ENCODE measurements around the gene PDE8B.

DNA sequence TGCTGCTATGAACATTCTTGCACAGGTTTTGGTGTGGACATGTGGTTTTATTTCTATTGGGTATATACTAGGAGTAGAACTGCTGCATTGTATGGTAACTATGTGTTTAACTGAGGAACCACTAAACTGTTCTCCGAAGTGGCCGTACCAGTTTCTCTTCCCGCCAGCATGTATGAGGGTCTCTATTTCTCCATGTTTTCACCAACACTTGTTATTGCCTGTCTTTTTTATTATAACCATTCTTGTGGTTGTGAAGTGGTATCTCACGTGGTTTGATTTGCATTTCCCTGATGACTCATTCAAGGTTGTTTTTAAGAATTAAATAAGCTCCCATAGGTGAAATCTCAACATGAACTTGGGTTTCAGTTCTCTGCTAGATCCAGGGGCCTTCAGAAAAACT, 19.4 kb downstream of the PDE8B start:
- TF ChIP-seq, protein P1, sequence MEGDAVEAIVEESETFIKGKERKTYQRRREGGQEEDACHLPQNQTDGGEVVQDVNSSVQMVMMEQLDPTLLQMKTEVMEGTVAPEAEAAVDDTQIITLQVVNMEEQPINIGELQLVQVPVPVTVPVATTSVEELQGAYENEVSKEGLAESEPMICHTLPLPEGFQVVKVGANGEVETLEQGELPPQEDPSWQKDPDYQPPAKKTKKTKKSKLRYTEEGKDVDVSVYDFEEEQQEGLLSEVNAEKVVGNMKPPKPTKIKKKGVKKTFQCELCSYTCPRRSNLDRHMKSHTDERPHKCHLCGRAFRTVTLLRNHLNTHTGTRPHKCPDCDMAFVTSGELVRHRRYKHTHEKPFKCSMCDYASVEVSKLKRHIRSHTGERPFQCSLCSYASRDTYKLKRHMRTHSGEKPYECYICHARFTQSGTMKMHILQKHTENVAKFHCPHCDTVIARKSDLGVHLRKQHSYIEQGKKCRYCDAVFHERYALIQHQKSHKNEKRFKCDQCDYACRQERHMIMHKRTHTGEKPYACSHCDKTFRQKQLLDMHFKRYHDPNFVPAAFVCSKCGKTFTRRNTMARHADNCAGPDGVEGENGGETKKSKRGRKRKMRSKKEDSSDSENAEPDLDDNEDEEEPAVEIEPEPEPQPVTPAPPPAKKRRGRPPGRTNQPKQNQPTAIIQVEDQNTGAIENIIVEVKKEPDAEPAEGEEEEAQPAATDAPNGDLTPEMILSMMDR (IDR thresholded peaks at IDR 0.05) = no peak
- TF ChIP-seq POLR2A (IDR thresholded peaks at IDR 0.05) = no peak
- no peak for TF ChIP-seq POLR2AphosphoS5 (IDR thresholded peaks at IDR 0.05)
- no peak for TF ChIP-seq EP300 (IDR thresholded peaks at IDR 0.05)

All from sigmoid colon (tissue), 4 donors.